HG03064 (cell line): ENCODE measurements around the gene LENG8.
"Not testable (repeated sequence)": the region's sequence is repeated elsewhere in the genome, so short reads cannot be mapped to it uniquely, and the experiment has no call there.

ENCODE experiments used
- ATAC-seq: cut with Tn5 transposase; IDR thresholded peaks from one replicate; pipeline ENCODE4 v1.9.1; 2021; ENCODE audit warnings: low read depth; ENCODE audit not compliant: unreplicated experiment

The LENG8 gene

GRCh38 chr19:54475706-54476105, 26.7 kb downstream of the LENG8 start:
- no peak for ATAC-seq

GRCh38 chr19:54477650-54478049, 28.7 kb downstream of the LENG8 start:
- no peak for ATAC-seq

- ATAC-seq = no peak
Observed at GRCh38 chr19:54478677-54479266, 29.8 kb downstream of the LENG8 start.

- no peak for ATAC-seq
Observed at GRCh38 chr19:54480051-54480450, 31.1 kb downstream of the LENG8 start.

GRCh38 chr19:54481326-54481930, 32.4 kb downstream of the LENG8 start:
- no peak for ATAC-seq

GRCh38 chr19:54482889-54483288, 33.9 kb downstream of the LENG8 start:
- no peak for ATAC-seq

- ATAC-seq = no peak
Observed at GRCh38 chr19:54484451-54484850, 35.5 kb downstream of the LENG8 start.

GRCh38 chr19:54485851-54486250, 36.9 kb downstream of the LENG8 start:
- ATAC-seq = no peak

GRCh38 chr19:54489341-54489740, 40.3 kb downstream of the LENG8 start:
- ATAC-seq = no peak

GRCh38 chr19:54489766-54490165, 40.8 kb downstream of the LENG8 start:
- no peak for ATAC-seq

GRCh38 chr19:54492568-54492967, 43.6 kb downstream of the LENG8 start:
- no peak for ATAC-seq

- ATAC-seq = not testable (repeated sequence)
Observed at GRCh38 chr19:54493056-54493455, 44.1 kb downstream of the LENG8 start.

GRCh38 chr19:54493967-54494585, 45.1 kb downstream of the LENG8 start:
- no peak for ATAC-seq

- not testable (repeated sequence) for ATAC-seq
Observed at GRCh38 chr19:54495284-54495683, 46.3 kb downstream of the LENG8 start.

GRCh38 chr19:54497747-54498450, 48.9 kb downstream of the LENG8 start:
- not testable (repeated sequence) for ATAC-seq

GRCh38 chr19:54498451-54498772, 49.4 kb downstream of the LENG8 start:
- not testable (repeated sequence) for ATAC-seq

GRCh38 chr19:54502518-54503048, 53.6 kb downstream of the LENG8 start, which contains the start of gene LAIR2:
Gene LAIR2 (plus strand): TSS chr19:54502831. CDS start chr19:54502919, 88 bp downstream.
- ATAC-seq = no peak

- not testable (repeated sequence) for ATAC-seq
Observed at GRCh38 chr19:54505542-54505941, 56.5 kb downstream of the LENG8 start.

GRCh38 chr19:54506079-54506478, 57.1 kb downstream of the LENG8 start:
- no peak for ATAC-seq

GRCh38 chr19:54507038-54507717, 58.2 kb downstream of the LENG8 start:
- ATAC-seq = not testable (repeated sequence)

- ATAC-seq = no peak
Observed at GRCh38 chr19:54507824-54508223, 58.8 kb downstream of the LENG8 start.
